Peyer's patch (tissue), 4 donors: ENCODE results near the gene TBC1D23.

Source experiments
- CTCF ChIP-seq, 6 experiments: fragments of 450-650 bp in 4 of 6; fragments of 200-600 bp in 2 of 6; sonication (generic) in 1 of 6; IDR thresholded peaks; one replicate each; pipeline ENCODE4 v1.5.1; 2017 to 2019; ENCODE audit warnings: antibody characterized with exemption in 6 of 6, mild to moderate bottlenecking in 3 of 6, moderate library complexity in 1 of 6
- POLR2A ChIP-seq, 2 donors: fragments of 450-650 bp; IDR thresholded peaks; one replicate each; pipeline ENCODE4 v1.5.1; 2017; ENCODE audit warnings: antibody characterized with exemption in 2 of 2, mild to moderate bottlenecking in 2 of 2, moderate library complexity in 2 of 2

GRCh38 chr3:100330651-100331050, 69.9 kb downstream of the TBC1D23 start:
- no peak for TF ChIP-seq POLR2A (IDR thresholded peaks at IDR 0.05)
- TF ChIP-seq CTCF (IDR thresholded peaks at IDR 0.05): no peak
